HUES48 (cell line): Measurements from ENCODE around the gene RADIL.
"Not testable (repeated sequence)": the region's sequence is repeated elsewhere in the genome, so short reads cannot be mapped to it uniquely, and the experiment has no call there.

ENCODE experiments used
- H3K27ac ChIP-seq: one replicate; pipeline ENCODE4 v1.7.0; 2013; ENCODE audit warnings: low read depth, low read length, inconsistent platforms
- H3K27me3 ChIP-seq: 2 replicates; pipeline ENCODE4 v1.6.1; 2013; ENCODE audit warnings: mild to moderate bottlenecking, low read length; ENCODE audit not compliant: control insufficient read depth, insufficient read depth
- H3K36me3 ChIP-seq: 2 replicates; pipeline ENCODE4 v1.6.1; 2013; ENCODE audit warnings: low read length; ENCODE audit not compliant: control insufficient read depth, insufficient read depth
- H3K4me1 ChIP-seq: 2 replicates; pipeline ENCODE4 v1.6.1; 2013; ENCODE audit warnings: mild to moderate bottlenecking, low read length; ENCODE audit not compliant: control insufficient read depth, insufficient read depth
- H3K4me3 ChIP-seq: 2 replicates; pipeline ENCODE4 v1.5.1; 2013; ENCODE audit warnings: mild to moderate bottlenecking, low read depth, low read length
- H3K9ac ChIP-seq: 2 replicates; pipeline ENCODE4 v1.6.1; 2013; ENCODE audit warnings: mild to moderate bottlenecking, low read depth, low read length, moderate library complexity
- H3K9me3 ChIP-seq: 2 replicates; pipeline ENCODE4 v1.6.1; 2013; ENCODE audit warnings: low read length; ENCODE audit not compliant: control insufficient read depth, insufficient read depth

RADIL gene

DNA sequence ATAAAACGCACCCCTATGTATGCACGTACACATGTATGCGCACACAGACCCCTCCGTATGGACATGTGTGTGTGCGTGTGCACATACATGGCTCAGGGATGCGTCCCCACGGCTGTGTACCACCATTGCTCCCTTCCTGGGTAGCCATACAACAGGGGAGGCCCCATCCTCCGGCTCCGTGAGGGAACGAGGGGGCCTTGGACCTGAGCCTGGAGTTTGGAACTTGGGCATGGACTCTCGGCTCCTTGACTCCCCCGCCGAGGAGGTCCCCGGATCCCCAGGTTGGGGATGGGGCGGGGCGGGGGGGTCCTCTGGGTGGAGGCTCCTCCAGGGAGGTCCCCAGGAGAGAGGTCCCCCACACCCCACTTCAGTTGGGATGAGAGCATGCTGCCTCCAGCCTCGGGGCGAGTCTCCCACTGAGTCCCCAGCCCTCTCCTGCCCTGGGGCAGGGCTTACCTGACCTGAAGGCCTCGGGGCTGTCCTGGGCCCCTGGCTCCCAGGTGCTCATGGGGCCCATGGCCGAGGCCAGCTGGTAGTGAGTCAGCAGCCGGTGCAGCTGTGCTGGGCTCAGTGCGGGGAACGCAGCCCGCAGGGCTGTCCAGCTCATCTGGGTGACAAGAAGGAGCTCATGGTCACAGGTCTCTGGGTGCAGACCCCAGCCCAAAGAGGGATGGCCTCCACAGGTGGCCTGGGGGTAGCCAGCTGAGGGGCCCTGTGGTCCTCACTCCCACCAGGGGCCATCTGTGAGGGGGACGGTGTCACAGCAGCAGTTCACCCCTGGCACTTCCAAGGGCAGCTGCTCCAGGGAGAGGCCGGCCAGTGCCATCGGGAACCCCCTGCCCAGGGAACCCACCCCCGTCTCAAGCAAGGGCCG lies 78.2 kb downstream of the RADIL start:
- Histone ChIP-seq H3K4me1 (no peaks in the 10 kb centered on the region), H3K4me3 (no peak overlapping the region), H3K27ac (no peak overlapping the region), H3K27me3 (no peaks in the 10 kb centered on the region), H3K9me3 (no peaks in the 10 kb centered on the region), H3K36me3 (no peaks in the 10 kb centered on the region), H3K9ac (no peak overlapping the region)

DNA sequence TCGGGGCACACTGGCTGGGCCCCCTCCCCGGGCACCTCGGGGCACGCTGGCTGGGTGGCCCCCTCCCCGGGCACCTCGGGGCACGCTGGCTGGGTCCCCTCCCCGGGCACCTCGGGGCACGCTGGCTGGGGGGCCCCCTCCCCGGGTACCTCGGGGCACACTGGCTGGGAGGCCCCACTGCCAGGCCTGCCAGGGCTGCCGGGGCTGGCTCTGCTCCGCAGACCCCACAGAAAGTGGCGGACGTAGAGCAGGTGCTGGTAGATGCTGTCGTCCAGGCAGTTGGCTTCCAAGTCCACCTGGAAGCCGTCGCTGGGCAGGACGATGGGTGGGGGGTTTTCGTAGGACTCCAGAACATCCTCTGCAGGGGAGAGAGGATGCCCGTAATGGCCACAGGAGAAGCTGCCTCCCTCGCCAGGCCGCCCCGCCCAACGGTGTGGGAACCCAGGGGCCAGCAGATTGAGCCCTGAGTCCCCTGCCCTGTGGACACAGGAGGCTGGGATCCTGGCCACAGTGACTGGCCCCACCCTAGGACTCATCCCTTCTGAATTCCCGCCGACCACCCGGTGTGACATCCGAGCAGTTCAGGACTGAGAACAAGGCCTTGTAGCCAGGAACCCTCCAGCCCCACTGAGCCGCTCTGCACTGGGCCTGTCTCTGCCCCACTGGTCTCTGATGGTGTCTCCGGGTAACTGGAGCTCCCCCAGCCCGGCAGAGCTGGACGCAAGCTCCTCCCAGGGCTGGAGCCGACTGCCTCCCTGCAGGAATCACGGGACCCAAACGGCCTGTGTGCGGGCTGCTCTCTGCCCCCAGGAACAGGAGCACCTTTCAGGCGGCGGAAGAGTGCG lies 79.9 kb downstream of the RADIL start:
- H3K27me3 ChIP-seq: no peaks in the 10 kb centered on the region
- H3K4me3 ChIP-seq: no peak overlapping the region
- H3K9ac ChIP-seq: no peak overlapping the region
- no peak overlapping the region for H3K27ac ChIP-seq
- H3K4me1 ChIP-seq: no peaks in the 10 kb centered on the region
- no peaks in the 10 kb centered on the region for H3K36me3 ChIP-seq
- no peaks in the 10 kb centered on the region for H3K9me3 ChIP-seq

- not testable (repeated sequence) for H3K4me1 ChIP-seq, H3K9me3 ChIP-seq, H3K4me3 ChIP-seq, H3K27me3 ChIP-seq, H3K27ac ChIP-seq, H3K9ac ChIP-seq, H3K36me3 ChIP-seq
Measured at GRCh38 chr7:4802577-4802976, 80.9 kb downstream of the RADIL start.

DNA sequence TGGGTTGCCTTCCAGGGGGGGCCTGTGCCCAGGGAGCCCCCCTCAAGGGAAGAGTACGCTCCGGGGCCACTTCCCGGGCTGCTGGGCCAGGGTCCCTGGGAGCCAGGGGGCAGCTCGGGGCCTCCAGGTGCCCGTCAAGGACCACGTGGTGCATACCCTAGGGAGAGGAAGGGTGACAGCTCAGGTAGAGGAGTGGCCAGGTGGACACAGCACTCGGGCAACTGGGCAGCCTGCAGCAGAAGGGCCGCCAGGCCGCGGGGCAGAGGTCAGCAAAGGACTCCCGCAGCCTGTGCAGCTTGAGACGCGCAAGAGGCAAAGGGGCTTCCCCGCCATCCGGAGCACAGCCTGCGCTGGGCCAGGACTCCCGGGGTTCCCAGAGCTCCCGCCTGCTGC lies 81.7 kb downstream of the RADIL start:
- no peak overlapping the region for H3K27ac ChIP-seq
- H3K4me3 ChIP-seq: no peak overlapping the region
- no peaks in the 10 kb centered on the region for H3K36me3 ChIP-seq
- no peaks in the 10 kb centered on the region for H3K27me3 ChIP-seq
- no peaks in the 10 kb centered on the region for H3K4me1 ChIP-seq
- no peaks in the 10 kb centered on the region for H3K9me3 ChIP-seq
- H3K9ac ChIP-seq: no peak overlapping the region

DNA sequence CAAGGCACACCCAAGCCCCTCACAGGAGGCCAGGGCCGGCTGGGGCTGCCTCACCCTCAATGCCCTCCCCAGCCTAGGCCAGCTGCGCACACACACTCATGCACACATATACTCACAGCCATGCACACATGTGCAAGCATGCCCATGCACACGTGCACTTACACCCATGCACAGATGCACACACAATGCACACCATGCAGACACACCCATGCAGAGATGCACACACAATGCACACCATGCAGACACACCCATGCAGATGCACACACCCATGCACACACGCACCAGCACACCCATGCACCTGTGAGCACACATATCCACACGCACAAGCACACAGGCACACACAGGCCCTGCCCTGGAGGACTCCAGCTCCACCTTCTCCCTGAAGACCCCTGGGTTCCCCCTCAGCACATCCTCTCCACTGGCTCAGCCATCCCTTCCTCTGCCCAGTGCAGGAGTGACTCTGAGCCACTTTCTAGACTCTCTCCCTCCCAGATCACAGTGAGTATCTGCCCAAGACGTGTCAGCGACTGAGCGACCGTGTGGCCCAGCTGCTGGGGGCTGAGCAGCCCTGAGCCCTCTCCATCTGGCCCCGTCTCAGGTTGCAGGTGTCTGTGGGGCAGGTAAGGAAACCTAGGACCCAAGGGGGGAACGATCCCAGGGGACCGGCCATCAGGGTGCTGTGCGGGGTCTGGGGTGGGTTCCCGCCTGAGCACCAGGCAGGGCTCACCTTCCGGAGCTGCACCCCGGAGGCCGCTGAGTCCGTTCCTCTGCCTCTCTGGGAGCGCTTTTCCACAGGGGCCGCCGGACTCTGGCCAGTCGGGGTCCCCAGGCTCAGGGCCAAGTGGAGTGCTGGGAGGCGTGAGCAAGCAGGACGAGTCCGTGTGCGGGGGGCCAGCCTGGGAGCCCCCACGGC lies 82.3 kb downstream of the RADIL start:
- H3K27ac ChIP-seq: no peak overlapping the region
- H3K27me3 ChIP-seq: no peaks in the 10 kb centered on the region
- no peaks in the 10 kb centered on the region for H3K9me3 ChIP-seq
- H3K4me3 ChIP-seq: no peak overlapping the region
- H3K9ac ChIP-seq: no peak overlapping the region
- H3K4me1 ChIP-seq: no peaks in the 10 kb centered on the region
- H3K36me3 ChIP-seq: no peaks in the 10 kb centered on the region

DNA sequence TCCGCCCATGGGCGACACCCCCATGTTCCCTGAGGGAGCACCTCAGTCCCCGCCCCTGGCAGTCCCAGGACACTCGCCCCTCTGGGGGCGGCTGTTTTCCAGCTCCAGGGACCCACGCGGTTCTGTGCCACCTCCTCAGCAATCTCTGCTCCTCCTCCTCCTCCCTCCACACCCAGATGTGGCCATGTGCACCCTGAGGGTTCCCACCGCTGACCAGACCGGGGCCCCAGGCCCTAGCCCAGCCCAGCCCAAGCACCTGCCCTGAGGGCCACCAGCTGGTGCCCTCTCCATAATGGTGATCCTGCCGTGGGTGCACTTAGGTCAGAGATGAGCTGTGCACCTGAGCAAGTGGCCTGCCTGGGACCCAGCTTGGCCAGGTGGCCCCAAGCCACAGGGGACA lies 83.0 kb downstream of the RADIL start:
- no peak overlapping the region for H3K27ac ChIP-seq
- H3K4me3 ChIP-seq: no peak overlapping the region
- no peaks in the 10 kb centered on the region for H3K36me3 ChIP-seq
- H3K4me1 ChIP-seq: no peaks in the 10 kb centered on the region
- no peaks in the 10 kb centered on the region for H3K27me3 ChIP-seq
- no peaks in the 10 kb centered on the region for H3K9me3 ChIP-seq
- no peak overlapping the region for H3K9ac ChIP-seq

GRCh38 chr7:4799508-4800268 lies 83.8 kb downstream of the RADIL start:
- Histone ChIP-seq H3K36me3 (no peaks in the 10 kb centered on the region), H3K4me3 (no peak overlapping the region), H3K9me3 (no peaks in the 10 kb centered on the region), H3K9ac (no peak overlapping the region), H3K27me3 (no peaks in the 10 kb centered on the region), H3K4me1 (peaks cover 2% of the 10 kb centered on the region; the same call in 1 of the 2 replicates), H3K27ac (no peak overlapping the region)

DNA sequence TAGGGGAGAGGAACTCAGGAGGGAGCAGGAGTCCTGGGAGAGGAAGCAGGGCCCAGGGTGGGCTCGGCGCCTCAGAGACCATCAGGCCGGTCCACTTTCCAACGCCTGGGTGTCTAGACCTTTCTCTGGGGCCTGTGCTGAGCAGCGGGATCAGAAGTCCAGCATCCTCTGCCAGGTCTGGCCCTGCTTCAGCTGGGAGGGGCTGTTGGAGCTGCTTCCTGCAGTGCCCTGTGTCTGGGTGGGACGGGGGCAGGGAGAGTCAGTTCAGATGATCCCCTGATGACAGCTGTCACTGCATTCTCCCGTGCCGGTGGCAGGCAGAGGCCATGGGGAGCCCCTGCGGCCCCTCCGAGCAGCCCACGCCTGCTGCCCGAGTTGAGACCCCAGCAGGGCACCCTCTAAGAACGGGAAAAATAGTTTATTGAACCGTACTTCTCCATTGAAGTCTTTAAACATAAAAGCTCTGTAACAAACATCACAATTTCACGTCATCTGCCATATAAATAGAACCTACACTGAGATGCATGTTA lies 84.7 kb downstream of the RADIL start:
- no peak overlapping the region for H3K27ac ChIP-seq
- H3K9me3 ChIP-seq: no peaks in the 10 kb centered on the region
- H3K36me3 ChIP-seq: no peaks in the 10 kb centered on the region
- peaks cover 4% of the 10 kb centered on the region; the same call in 1 of the 2 replicates for H3K4me1 ChIP-seq
- no peak overlapping the region for H3K9ac ChIP-seq
- H3K27me3 ChIP-seq: no peaks in the 10 kb centered on the region
- no peak overlapping the region for H3K4me3 ChIP-seq

DNA sequence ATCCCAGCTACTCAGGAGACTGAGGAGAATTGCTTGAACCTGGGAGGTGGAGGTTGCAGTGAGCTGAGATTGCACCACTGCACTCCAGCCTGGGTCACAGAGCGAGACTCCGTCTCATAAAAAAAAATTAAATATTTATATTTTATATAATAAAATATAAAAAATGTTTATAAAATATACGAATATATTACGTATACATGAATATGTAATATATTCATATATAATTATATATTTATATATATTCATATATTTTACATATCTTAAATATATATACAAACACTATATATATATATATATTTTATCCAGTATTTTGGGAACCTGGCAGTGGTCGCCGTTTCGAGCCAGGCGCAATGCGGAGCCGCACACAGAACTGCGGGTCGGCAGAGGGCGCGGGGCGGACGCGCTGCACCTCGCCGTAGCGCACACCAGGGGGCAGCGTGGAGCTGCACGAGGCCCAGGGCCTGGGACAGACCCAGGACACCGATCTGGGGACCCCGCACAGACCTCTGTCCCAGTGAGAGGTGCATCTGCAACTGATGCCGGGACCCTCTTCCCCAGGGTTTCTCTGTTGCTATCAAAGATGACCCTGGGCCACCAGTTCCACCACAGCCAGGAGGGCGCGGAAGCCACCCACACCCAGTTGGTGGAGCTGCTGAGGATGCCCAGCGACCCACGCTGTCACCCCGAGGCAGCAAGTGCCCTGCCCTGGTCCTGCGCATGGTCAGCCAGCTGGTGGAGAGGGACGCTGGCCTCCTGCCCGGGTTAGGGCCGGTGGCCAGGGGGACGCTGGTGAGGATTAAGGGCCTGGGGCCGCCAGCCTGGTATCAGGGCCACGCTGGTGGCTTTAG lies 85.4 kb downstream of the RADIL start:
- Histone ChIP-seq H3K9me3 (no peaks in the 10 kb centered on the region), H3K27ac (no peak overlapping the region), H3K9ac (no peak overlapping the region), H3K36me3 (no peaks in the 10 kb centered on the region), H3K4me3 (no peak overlapping the region), H3K27me3 (no peaks in the 10 kb centered on the region), H3K4me1 (peaks cover 4% of the 10 kb centered on the region; the same call in 1 of the 2 replicates)
